A549 (cell line): ENCODE results near the gene ABCB9.

Source experiments
- BHLHE40 ChIP-seq: IDR thresholded peaks from 2 replicates; pipeline ENCODE4 v1.6.1; 2012; ENCODE audit warnings: low read depth, low read length, inconsistent platforms
- CHD4 ChIP-seq: fragments of 200-600 bp; sonication (generic); IDR thresholded peaks from 2 replicates; pipeline ENCODE4 v1.6.1; 2016; ENCODE audit warnings: antibody characterized with exemption, mild to moderate bottlenecking, borderline replicate concordance
- HOXB5 ChIP-seq: fragments of 250-450 bp; sonication (Bioruptor Pico); IDR thresholded peaks from 2 replicates; pipeline ENCODE4 v1.5.0; 2020; ENCODE audit warnings: mild to moderate bottlenecking, moderate library complexity
- JUNB ChIP-seq: fragments of >200 bp; sonication (Bioruptor Twin); formaldehyde crosslinking; IDR thresholded peaks from 2 replicates; pipeline ENCODE4 v1.6.1; 2016
- KDM1A ChIP-seq: fragments of 200-600 bp; sonication (generic); IDR thresholded peaks from 2 replicates; pipeline ENCODE4 v1.6.1; 2016; ENCODE audit warnings: low read depth, mild to moderate bottlenecking
- MAFK ChIP-seq: fragments of 450-650 bp; IDR thresholded peaks from 2 replicates; pipeline ENCODE4 v1.6.1; 2014; ENCODE audit not compliant: partially characterized antibody
- MYC ChIP-seq: IDR thresholded peaks from 2 replicates; pipeline ENCODE4 v1.6.1; 2012; ENCODE audit warnings: mild to moderate bottlenecking, inconsistent platforms, low read length, improper control_type of control experiment, borderline replicate concordance
- RCOR1 ChIP-seq: fragments of 150-350 bp; IDR thresholded peaks from 2 replicates; pipeline ENCODE4 v1.6.1; 2014; ENCODE audit warnings: antibody characterized with exemption, low read length, low read depth
- RFX5 ChIP-seq: fragments of 450-650 bp; IDR thresholded peaks from 2 replicates; pipeline ENCODE4 v1.7.1; 2014; ENCODE audit warnings: antibody characterized with exemption, mild to moderate bottlenecking, moderate library complexity
- RNF2 ChIP-seq: fragments of 200-600 bp; sonication (generic); IDR thresholded peaks from 2 replicates; pipeline ENCODE4 v1.6.1; 2016; ENCODE audit warnings: low read depth, mild to moderate bottlenecking, antibody characterized with exemption, moderate library complexity, borderline replicate concordance
- ZFP36 ChIP-seq: fragments of 450-650 bp; IDR thresholded peaks from 2 replicates; pipeline ENCODE4 v1.6.1; 2014; ENCODE audit warnings: borderline replicate concordance; ENCODE audit not compliant: partially characterized antibody
- TF ChIP-seq, protein P1 (sequence below): fragments of >200 bp; sonication (Bioruptor Twin); formaldehyde crosslinking; IDR thresholded peaks from 3 replicates; pipeline ENCODE4 v1.5.1; 2016
- TF ChIP-seq, protein P2 (sequence below): fragments of 200-600 bp; sonication (generic); IDR thresholded peaks from 2 replicates; pipeline ENCODE4 v1.6.1; 2016; ENCODE audit warnings: antibody characterized with exemption, mild to moderate bottlenecking, moderate library complexity

DNA sequence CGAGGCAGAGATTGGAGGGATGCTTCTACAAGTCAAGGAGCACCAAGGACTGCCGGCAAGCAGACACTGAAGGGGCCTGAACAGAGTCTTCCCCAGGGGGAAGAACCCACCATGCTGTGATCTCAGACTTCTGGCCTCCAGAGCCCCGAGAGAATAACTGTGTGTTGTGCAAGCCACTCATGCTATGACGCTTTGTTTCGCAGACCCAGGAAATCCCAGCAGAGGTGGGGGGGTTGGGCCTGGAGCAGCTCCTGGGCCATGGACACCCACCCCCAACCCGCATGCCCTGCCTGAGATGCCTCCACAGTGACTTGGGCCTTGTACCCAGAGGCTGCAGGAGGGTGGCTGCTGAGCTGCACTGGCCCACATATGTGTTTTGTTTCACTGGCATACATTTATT lies 45.4 kb upstream of the ABCB9 start:
- TF ChIP-seq KDM1A: no peak
- TF ChIP-seq, protein P1, sequence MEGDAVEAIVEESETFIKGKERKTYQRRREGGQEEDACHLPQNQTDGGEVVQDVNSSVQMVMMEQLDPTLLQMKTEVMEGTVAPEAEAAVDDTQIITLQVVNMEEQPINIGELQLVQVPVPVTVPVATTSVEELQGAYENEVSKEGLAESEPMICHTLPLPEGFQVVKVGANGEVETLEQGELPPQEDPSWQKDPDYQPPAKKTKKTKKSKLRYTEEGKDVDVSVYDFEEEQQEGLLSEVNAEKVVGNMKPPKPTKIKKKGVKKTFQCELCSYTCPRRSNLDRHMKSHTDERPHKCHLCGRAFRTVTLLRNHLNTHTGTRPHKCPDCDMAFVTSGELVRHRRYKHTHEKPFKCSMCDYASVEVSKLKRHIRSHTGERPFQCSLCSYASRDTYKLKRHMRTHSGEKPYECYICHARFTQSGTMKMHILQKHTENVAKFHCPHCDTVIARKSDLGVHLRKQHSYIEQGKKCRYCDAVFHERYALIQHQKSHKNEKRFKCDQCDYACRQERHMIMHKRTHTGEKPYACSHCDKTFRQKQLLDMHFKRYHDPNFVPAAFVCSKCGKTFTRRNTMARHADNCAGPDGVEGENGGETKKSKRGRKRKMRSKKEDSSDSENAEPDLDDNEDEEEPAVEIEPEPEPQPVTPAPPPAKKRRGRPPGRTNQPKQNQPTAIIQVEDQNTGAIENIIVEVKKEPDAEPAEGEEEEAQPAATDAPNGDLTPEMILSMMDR: no peak
- TF ChIP-seq MYC: no peak
- no peak for TF ChIP-seq MAFK
- TF ChIP-seq BHLHE40: no peak
- TF ChIP-seq RFX5: no peak
- TF ChIP-seq, protein P2, sequence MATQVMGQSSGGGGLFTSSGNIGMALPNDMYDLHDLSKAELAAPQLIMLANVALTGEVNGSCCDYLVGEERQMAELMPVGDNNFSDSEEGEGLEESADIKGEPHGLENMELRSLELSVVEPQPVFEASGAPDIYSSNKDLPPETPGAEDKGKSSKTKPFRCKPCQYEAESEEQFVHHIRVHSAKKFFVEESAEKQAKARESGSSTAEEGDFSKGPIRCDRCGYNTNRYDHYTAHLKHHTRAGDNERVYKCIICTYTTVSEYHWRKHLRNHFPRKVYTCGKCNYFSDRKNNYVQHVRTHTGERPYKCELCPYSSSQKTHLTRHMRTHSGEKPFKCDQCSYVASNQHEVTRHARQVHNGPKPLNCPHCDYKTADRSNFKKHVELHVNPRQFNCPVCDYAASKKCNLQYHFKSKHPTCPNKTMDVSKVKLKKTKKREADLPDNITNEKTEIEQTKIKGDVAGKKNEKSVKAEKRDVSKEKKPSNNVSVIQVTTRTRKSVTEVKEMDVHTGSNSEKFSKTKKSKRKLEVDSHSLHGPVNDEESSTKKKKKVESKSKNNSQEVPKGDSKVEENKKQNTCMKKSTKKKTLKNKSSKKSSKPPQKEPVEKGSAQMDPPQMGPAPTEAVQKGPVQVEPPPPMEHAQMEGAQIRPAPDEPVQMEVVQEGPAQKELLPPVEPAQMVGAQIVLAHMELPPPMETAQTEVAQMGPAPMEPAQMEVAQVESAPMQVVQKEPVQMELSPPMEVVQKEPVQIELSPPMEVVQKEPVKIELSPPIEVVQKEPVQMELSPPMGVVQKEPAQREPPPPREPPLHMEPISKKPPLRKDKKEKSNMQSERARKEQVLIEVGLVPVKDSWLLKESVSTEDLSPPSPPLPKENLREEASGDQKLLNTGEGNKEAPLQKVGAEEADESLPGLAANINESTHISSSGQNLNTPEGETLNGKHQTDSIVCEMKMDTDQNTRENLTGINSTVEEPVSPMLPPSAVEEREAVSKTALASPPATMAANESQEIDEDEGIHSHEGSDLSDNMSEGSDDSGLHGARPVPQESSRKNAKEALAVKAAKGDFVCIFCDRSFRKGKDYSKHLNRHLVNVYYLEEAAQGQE: no peak
- TF ChIP-seq JUNB: no peak
- no peak for TF ChIP-seq CHD4
- no peak for TF ChIP-seq HOXB5
- no peak for TF ChIP-seq RNF2
- no peak for TF ChIP-seq RCOR1
- TF ChIP-seq ZFP36: no peak
